ENCODE data around the gene PLCB4.
"Not testable (repeated sequence)": the region's sequence is repeated elsewhere in the genome, so short reads cannot be mapped to it uniquely, and the experiment has no call there.

PLCB4 gene

DNA sequence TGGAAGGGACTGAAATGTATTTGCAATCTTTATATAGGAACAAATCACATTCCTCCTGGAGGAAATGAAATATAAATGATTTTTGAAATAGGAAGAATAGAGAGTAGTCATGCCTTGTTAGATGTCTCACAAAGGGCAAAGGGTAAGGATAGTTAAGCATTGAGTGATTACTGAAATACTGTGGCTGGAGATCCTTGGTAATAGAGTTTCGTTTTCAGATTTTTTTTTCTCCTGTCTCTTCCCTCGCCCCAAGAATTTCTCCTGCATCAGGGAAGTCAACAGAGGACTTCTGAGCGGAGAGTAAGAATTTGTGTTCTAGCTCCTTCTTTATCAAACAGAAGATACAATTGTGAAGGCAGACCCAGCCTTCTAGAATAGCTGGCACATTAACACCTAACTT, 79.4 kb downstream of the PLCB4 start:
- no peak overlapping the region for H3K4me3 ChIP-seq (replicated peaks; ENCODE audit: low read depth, low read length)
- TF ChIP-seq, protein P1, sequence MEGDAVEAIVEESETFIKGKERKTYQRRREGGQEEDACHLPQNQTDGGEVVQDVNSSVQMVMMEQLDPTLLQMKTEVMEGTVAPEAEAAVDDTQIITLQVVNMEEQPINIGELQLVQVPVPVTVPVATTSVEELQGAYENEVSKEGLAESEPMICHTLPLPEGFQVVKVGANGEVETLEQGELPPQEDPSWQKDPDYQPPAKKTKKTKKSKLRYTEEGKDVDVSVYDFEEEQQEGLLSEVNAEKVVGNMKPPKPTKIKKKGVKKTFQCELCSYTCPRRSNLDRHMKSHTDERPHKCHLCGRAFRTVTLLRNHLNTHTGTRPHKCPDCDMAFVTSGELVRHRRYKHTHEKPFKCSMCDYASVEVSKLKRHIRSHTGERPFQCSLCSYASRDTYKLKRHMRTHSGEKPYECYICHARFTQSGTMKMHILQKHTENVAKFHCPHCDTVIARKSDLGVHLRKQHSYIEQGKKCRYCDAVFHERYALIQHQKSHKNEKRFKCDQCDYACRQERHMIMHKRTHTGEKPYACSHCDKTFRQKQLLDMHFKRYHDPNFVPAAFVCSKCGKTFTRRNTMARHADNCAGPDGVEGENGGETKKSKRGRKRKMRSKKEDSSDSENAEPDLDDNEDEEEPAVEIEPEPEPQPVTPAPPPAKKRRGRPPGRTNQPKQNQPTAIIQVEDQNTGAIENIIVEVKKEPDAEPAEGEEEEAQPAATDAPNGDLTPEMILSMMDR (IDR thresholded peaks at IDR 0.05; ENCODE audit: low read depth, low read length, missing control alignments), result no peak
- no peak for DNase-seq (ENCODE audit: extremely low read depth, low read depth)

DNA sequence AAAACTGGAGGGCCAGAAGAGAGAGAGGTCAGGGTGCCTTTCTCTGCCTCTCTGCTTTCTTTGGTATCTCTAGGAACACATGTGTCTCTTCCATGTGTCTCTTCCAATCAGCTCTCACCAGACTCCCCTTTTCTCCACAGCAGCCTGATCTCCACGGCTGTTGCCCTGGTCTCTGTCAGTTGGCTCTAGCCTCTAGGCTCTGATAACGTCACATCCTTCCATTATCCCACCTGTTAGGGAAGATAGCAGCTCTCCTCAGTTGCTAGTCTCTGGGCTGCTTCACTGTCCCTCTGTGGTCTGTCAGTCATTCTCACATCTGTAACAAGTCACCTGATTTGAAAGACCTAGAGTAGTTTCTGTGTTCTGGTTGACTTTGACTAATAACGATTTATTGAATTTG, 80.2 kb downstream of the PLCB4 start:
- TF ChIP-seq, protein P1 (IDR thresholded peaks at IDR 0.05; ENCODE audit: low read depth, low read length, missing control alignments), result no peak
- DNase-seq (ENCODE audit: extremely low read depth, low read depth), result no peak
- H3K4me3 ChIP-seq (replicated peaks; ENCODE audit: low read depth, low read length), result no peak overlapping the region

DNA sequence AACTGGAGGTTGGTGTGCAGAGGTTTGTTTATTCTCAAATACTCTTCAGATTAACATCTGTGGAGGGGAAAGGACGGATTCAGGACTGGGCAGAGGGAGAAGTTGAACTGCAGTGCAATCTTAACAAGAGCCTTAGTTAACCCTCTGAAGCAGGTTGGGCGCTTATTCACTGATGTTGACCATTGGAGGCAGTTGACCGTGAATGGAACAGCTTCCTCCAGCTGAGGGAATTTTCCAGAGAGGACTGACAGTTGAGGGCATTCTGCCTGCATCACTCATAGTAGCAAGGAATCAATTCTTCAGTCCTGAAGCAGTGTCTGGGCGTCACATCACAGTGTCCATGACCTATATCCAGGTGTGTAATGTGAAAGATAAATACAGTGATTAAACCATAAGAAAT, 80.9 kb downstream of the PLCB4 start:
- DNase-seq (ENCODE audit: extremely low read depth, low read depth), result no peak

DNA sequence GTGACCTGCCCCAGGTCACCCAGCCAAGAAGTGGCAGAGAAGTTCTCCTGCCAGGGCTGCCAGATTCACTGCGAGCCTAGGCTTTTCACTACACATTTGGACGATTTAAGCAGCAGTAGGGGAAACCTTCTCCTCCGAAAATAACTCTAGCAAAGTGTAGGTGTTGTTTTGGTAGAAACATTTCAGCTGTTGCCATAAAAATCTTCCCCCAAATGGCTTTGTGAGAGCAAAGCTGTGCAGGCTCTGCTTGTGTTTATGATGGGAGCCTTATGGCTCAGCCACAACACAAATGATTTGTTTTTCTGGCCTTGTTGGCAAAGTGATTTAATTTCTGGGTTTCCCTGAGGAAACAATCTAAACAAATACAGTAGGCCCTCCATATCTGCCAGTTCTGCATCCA, 81.8 kb downstream of the PLCB4 start:
- no peak for DNase-seq (ENCODE audit: extremely low read depth, low read depth)
- TF ChIP-seq, protein P1 (IDR thresholded peaks at IDR 0.05; ENCODE audit: low read depth, low read length, missing control alignments), result no peak

More for the DNA sequence above, 80.9 kb downstream of the PLCB4 start:
- TF ChIP-seq, protein P1 (IDR thresholded peaks at IDR 0.05; ENCODE audit: low read depth, low read length, missing control alignments), result no peak
- no peak overlapping the region for H3K4me3 ChIP-seq (replicated peaks; ENCODE audit: low read depth, low read length)

GRCh38 chr20:9152139-9152538, 83.3 kb downstream of the PLCB4 start:
- not testable (repeated sequence) for H3K4me3 ChIP-seq (replicated peaks; ENCODE audit: low read depth, low read length); DNase-seq (ENCODE audit: extremely low read depth, low read depth)

More for the DNA sequence above, 81.8 kb downstream of the PLCB4 start:
- no peak overlapping the region for H3K4me3 ChIP-seq (replicated peaks; ENCODE audit: low read depth, low read length)

DNA sequence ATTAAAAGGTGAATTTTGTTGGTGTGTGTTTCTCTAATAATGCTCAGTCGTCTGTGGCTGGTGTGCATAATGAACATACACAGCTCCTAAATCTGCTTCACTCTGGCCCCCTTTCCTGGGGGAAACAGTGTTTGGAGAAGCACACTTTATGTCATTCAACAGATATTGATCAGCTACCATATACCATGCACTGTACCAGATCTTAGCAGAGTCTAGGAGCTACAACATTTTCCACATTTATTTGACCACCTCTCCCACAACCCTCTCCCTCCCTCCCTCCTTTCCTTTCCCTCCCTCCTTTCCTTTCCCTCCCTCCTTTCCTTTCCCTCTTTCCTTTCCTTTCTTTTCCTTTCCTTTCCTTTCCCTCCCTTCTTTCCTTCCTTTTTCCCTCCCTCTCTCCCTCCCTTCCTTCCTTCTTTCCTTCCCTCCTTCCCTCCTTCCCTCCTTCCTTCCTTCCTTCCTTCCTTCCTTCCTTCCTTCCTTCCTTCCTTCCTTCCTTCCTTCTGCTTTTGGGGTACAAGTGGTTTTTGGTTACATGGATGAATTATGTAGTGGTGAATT, 85.7 kb downstream of the PLCB4 start:
- H3K4me3 ChIP-seq (replicated peaks; ENCODE audit: low read depth, low read length), result no peak overlapping the region
- DNase-seq (ENCODE audit: extremely low read depth, low read depth), result no peak
- TF ChIP-seq, protein P1 (IDR thresholded peaks at IDR 0.05; ENCODE audit: low read depth, low read length, missing control alignments), result no peak

DNA sequence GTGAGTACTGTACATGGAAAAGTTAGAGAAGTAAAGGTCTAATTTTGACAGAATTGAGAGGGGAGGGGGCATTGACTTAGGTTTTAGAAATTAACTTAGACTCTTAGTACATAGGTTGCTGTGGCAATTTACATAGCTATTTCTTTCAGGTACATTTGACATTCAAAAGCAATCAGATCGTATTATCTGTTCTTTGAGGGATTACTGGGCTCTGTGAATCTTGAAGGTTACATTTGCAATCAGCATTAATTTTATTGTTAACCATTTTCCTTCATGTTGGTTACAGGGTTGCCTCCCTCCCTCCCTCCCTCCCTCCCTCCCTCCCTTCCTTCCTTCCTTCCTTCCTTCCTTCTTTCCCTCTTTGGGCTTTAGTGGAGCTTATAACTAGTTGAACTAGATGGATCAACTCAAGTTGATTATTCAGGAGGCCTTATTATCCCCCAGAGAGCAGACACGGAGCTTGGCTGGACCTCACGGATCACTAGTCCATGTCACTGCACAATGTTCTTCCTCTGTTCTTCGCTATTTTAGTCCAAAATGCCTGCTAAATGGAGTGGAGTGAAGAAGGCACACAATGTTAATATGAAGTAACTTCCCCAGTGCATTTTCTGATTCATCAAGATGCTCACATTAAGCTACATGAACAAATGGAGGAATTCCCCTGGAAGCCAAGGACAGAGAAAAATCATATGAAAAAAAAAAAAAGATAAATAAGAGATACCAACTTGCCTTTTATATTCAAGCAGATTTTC, 87.8 kb downstream of the PLCB4 start:
- no peak for DNase-seq (ENCODE audit: extremely low read depth, low read depth)
- TF ChIP-seq, protein P1 (IDR thresholded peaks at IDR 0.05; ENCODE audit: low read depth, low read length, missing control alignments), result no peak
- no peak overlapping the region for H3K4me3 ChIP-seq (replicated peaks; ENCODE audit: low read depth, low read length)

Data from HFF-Myc (cell line).